Natural killer cell (primary cell): ENCODE measurements around the gene DLG5. TPM values are rescaled to one million over a fixed set of nuclear protein-coding genes. Genes with fewer than 3 reads are reported as not detected.

ENCODE experiments used
- ATAC-seq, 3 donors: fragments of 150-1000 bp in 2 of 3; fragments of 200-7000 bp in 1 of 3; cut with Tn5 transposase; 1 replicate in 1 of 3; 2 replicates in 2 of 3; pipeline ENCODE4 v1.10.0; 2021; ENCODE audit warnings: mild to moderate bottlenecking in 2 of 3, moderate library complexity in 2 of 3
- DNase-seq, 2 donors: peaks; one replicate each; pipeline versions ENCODE4 v3.0.0 to v3.0.0-alpha.2; 2013 to 2021; ENCODE audit warnings: mixed read lengths in 1 of 2
- H3K27ac ChIP-seq: one replicate; pipeline ENCODE4 v1.5.1; 2013; ENCODE audit warnings: mild to moderate bottlenecking, low read length
- H3K27me3 ChIP-seq: one replicate; pipeline ENCODE4 v1.6.1; 2013; ENCODE audit warnings: low read length; ENCODE audit not compliant: control insufficient read depth, insufficient read depth
- H3K36me3 ChIP-seq: one replicate; pipeline ENCODE4 v1.6.1; 2013; ENCODE audit warnings: low read length; ENCODE audit not compliant: control insufficient read depth, insufficient read depth
- H3K4me1 ChIP-seq: one replicate; pipeline ENCODE4 v1.6.1; 2013; ENCODE audit warnings: low read length; ENCODE audit not compliant: control insufficient read depth, insufficient read depth
- H3K4me3 ChIP-seq: one replicate; pipeline ENCODE4 v1.5.1; 2013; ENCODE audit warnings: low read length
- H3K9me3 ChIP-seq: one replicate; pipeline ENCODE4 v1.6.1; 2013; ENCODE audit warnings: low read length; ENCODE audit not compliant: control insufficient read depth, insufficient read depth
- H3K27ac Mint-ChIP-seq, 2 donors: one replicate each; pipeline ENCODE4 v1.8.0; 2022; ENCODE audit warnings: mild to moderate bottlenecking in 2 of 2, mixed read lengths in 2 of 2, moderate library complexity in 1 of 2
- H3K27me3 Mint-ChIP-seq, 2 donors: one replicate each; pipeline ENCODE4 v1.8.0; 2022; ENCODE audit warnings: low read depth in 2 of 2, mixed read lengths in 2 of 2
- H3K36me3 Mint-ChIP-seq: one replicate; pipeline ENCODE4 v1.8.0; 2022; ENCODE audit warnings: mixed read lengths
- H3K4me1 Mint-ChIP-seq, 2 donors: one replicate each; pipeline ENCODE4 v1.8.0; 2022; ENCODE audit warnings: mixed read lengths in 2 of 2
- H3K4me3 Mint-ChIP-seq: one replicate; pipeline ENCODE4 v1.8.0; 2022; ENCODE audit warnings: mild to moderate bottlenecking, moderate library complexity, mixed read lengths
- H3K9me3 Mint-ChIP-seq, 2 donors: one replicate each; pipeline ENCODE4 v1.8.0; 2022; ENCODE audit warnings: mixed read lengths in 2 of 2
- WGBS: methylation state at CpG from one replicate; pipeline ENCODE4 v1.1.7; 2013; ENCODE audit warnings: missing lambda C conversion rate; ENCODE audit not compliant: insufficient coverage; 5-methylcytosine and 5-hydroxymethylcytosine counted together
- intact Hi-C: fragments of 100-400 bp; cut with micrococcal nuclease; formaldehyde crosslinking; loops from one replicate; pipeline ENCODE4 v1.14.2; 2022
- total RNA-seq, 4 donors: library from RNA; stranded (reverse); fragments of 120-200 nt in 1 of 4; gene quantifications; one replicate each; pipeline versions ENCODE4 v1.2.3 to v1.2.4, GENCODE V29; 2013 to 2022
- TF ChIP-seq, protein P1 (sequence below): fragments of 200-600 bp; IDR thresholded peaks from one replicate; pipeline ENCODE4 v1.8.0; 2022; ENCODE audit warnings: antibody characterized with exemption

The DLG5 gene
- total RNA-seq, 3 donors from 2014 or later (not counting 1 experiment from before 2014, with no cell fraction given): 52.8 to 75.0 (median 52.9) TPM

DNA sequence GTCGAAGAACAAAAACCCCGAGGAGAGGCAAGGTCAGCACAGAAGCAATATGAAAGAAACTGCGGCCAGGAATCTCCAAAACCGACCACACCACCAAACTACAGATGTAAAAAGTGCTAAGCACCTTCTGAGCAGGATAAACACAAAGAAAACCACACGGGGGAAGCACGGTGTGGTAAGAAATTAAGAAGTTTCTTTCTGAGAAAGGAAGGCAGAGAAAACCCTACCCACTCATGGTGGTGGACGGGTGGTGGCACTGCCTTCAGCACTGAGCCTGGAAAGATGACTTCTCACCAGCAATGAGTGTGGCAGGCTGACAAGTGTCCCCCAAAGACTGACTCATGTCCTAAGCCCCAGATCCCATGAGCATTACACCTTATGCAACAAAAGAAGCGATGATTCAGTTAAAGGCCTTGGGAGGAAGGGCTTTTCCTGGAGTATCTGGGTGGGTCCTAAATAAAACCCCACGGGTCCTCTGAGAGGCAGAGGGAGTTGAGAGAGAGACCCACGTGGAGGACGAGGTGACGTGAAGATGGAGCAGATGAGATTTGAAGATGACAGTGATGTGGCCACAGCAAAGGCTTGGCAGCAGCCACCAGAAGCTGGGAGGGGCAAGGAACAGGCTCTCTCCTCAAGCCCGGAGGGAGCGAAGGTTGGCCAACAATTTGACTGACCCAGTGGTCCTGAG, 124.9 kb downstream of the DLG5 start:
- no peaks in the 10 kb centered on the region for H3K9me3 ChIP-seq
- peak; percentile 79 to 84 (median 81) for ATAC-seq
- Mint-ChIP-seq H3K27ac (peak overlapping the region; percentile 55 to 64), H3K4me1 (peaks cover 36 to 46% of the 10 kb centered on the region in 2 donors), H3K27me3 (no peaks in the 10 kb centered on the region), H3K4me3 (peak overlapping the region; percentile 60), H3K9me3 (no peaks in the 10 kb centered on the region), H3K36me3 (peaks cover 19% of the 10 kb centered on the region)
- H3K27me3 ChIP-seq: no peaks in the 10 kb centered on the region
- DNase-seq: peak; percentile 40 to 75
- H3K4me1 ChIP-seq: peaks cover 29% of the 10 kb centered on the region
- TF ChIP-seq, protein P1, sequence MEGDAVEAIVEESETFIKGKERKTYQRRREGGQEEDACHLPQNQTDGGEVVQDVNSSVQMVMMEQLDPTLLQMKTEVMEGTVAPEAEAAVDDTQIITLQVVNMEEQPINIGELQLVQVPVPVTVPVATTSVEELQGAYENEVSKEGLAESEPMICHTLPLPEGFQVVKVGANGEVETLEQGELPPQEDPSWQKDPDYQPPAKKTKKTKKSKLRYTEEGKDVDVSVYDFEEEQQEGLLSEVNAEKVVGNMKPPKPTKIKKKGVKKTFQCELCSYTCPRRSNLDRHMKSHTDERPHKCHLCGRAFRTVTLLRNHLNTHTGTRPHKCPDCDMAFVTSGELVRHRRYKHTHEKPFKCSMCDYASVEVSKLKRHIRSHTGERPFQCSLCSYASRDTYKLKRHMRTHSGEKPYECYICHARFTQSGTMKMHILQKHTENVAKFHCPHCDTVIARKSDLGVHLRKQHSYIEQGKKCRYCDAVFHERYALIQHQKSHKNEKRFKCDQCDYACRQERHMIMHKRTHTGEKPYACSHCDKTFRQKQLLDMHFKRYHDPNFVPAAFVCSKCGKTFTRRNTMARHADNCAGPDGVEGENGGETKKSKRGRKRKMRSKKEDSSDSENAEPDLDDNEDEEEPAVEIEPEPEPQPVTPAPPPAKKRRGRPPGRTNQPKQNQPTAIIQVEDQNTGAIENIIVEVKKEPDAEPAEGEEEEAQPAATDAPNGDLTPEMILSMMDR: no peak
- H3K4me3 ChIP-seq: no peak overlapping the region
- H3K27ac ChIP-seq: peak overlapping the region; percentile 52
- H3K36me3 ChIP-seq: peaks cover 32% of the 10 kb centered on the region
- intact Hi-C loops: no loop called here
- 47% methylated on average over 10 of the region's 14 CpGs for WGBS

DNA sequence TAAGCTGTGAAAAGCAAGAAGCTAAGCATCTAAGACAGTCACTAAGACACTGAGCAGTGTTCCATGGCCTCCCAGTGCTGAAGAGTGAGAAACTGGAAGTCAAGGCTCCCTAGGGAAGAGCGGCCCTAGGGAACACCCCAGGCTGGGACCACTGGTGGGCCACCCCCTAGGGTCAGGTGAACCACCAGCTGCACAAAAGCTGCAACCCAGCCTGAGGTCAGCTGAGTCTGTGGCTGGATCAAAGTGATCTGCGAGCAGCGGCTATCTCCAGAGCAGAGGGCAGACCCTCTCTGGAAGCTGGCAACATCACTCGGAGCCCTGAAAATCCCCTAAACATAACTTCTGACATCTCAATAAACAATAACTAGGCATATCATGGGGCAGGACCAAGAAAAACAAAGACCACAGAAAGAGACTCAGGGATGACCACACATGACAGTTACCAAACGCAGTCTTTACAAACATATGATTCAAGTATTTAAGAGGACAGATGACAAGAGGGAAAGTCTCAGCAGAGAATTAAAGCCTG, 125.8 kb downstream of the DLG5 start:
- TF ChIP-seq, protein P1: no peak
- H3K4me1 Mint-ChIP-seq: peaks cover 36 to 46% of the 10 kb centered on the region in 2 donors

DNA sequence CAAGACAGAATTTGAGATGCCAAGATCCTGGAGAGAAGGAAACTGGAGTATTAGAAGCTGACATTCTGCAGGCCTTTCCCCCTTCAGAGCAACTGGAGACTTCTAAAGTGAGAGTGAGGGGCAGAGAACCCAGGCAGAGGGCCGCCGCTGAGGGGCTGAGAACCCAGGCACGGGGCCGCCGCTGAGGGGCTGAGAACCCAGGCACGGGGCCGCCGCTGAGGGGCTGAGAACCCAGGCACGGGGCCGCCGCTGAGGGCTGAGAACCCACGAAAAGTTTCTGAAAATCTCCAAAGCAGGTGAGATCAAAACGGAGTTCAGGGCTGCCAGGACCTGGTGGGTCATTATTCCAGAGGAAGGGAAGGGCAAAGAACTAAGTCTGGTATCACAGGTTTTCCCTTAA, 126.2 kb downstream of the DLG5 start:
- peaks cover 34% of the 10 kb centered on the region for H3K36me3 ChIP-seq
- Mint-ChIP-seq H3K27ac (peak overlapping the region; percentile 65 to 87), H3K36me3 (peaks cover 19% of the 10 kb centered on the region), H3K4me1 (peaks cover 36 to 46% of the 10 kb centered on the region in 2 donors), H3K27me3 (no peaks in the 10 kb centered on the region), H3K4me3 (peak overlapping the region; percentile 59), H3K9me3 (no peaks in the 10 kb centered on the region)
- no peak overlapping the region for H3K4me3 ChIP-seq
- DNase-seq: no peak
- TF ChIP-seq, protein P1: no peak
- 92% methylated on average over 13 of the region's 13 CpGs for WGBS
- H3K27ac ChIP-seq: no peak overlapping the region
- H3K9me3 ChIP-seq: no peaks in the 10 kb centered on the region
- intact Hi-C loops: no loop called here
- peaks cover 29% of the 10 kb centered on the region for H3K4me1 ChIP-seq
- no peak for ATAC-seq
- H3K27me3 ChIP-seq: no peaks in the 10 kb centered on the region

More for the DNA sequence above, 125.8 kb downstream of the DLG5 start:
- no peaks in the 10 kb centered on the region for H3K9me3 Mint-ChIP-seq
- WGBS: 78% methylated on average over 4 of the region's 5 CpGs
- H3K4me3 Mint-ChIP-seq: peak overlapping the region; percentile 60
- peak overlapping the region; percentile 19 for H3K27ac ChIP-seq
- H3K27ac Mint-ChIP-seq: peak overlapping the region; percentile 55 to 64
- H3K27me3 Mint-ChIP-seq: no peaks in the 10 kb centered on the region
- DNase-seq (no peak), ATAC-seq (no peak)
- H3K36me3 ChIP-seq: peaks cover 33% of the 10 kb centered on the region
- no peaks in the 10 kb centered on the region for H3K27me3 ChIP-seq
- no peak overlapping the region for H3K4me3 ChIP-seq
- peaks cover 19% of the 10 kb centered on the region for H3K36me3 Mint-ChIP-seq
- intact Hi-C loops: no loop called here
- no peaks in the 10 kb centered on the region for H3K9me3 ChIP-seq
- H3K4me1 ChIP-seq: peaks cover 29% of the 10 kb centered on the region
